DMS153 (cell line): ENCODE measurements around the gene NEK4.
"Not testable (repeated sequence)": the region's sequence is repeated elsewhere in the genome, so short reads cannot be mapped to it uniquely, and the experiment has no call there.

Source experiments
- DNase-seq: peaks from one replicate; lab custom pipeline; 2025; lab: John Stamatoyannopoulos, UW

The NEK4 gene

GRCh38 chr3:52731590-52731989 is 39.1 kb downstream of the NEK4 start:
- DNase-seq = no peak

DNA sequence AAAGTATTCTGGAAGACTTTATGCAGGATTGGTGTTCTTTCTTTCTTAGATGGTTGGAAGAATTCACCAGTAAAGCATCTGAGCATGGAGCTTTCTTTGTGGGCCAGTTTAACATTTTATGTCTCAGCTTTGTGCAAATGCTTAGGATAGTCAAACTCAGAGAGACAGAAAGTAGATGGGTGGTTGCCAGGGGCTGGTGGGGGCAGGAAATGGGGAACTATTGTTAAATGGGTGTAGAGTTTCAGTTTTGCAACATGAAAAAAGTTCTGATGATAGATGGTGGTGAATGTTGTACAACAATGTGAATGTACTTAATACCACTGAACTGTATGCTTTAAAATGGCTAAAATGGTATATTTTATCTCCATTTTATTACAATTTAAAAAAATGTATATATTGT is 40.1 kb downstream of the NEK4 start:
- no peak for DNase-seq

DNA sequence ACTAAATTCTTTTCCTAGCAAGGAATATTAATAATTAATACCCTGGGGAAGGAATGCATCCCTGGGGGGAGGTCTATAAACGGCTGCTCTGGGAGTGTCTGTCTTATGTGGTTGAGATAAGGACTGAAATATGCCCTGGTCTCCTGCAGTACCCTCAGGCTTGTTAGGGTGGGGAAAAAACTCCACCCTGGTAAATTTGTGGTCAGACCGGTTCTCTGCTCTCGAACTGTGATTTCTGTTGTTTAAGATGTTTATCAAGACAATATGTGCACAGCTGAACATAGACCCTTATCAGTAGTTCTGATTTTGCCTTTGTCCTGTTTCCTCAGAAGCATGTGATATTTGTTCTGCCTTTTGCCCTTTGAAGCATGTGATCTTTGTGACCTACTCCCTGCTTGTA is 42.0 kb downstream of the NEK4 start:
- DNase-seq = not testable (repeated sequence)

GRCh38 chr3:52724511-52724910 is 46.2 kb downstream of the NEK4 start:
- DNase-seq = no peak

DNA sequence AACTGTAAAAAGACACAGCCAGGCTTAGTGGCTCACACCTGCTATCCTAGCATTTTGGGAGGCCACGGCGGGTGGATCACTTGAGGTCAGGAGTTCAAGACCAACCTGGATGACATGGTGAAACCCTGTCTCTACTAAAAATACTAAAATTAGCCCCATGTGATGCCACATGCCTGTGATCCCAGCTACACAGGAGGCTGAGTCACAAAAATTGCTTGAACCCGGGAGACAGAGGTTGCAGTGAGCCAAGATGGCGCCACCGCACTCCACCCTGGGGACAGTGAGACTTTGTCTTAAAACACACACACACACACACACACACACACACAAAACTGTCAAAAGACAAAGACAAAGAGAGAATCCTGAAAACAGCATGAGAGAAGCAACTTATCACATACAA is 46.8 kb downstream of the NEK4 start:
- DNase-seq = no peak

DNA sequence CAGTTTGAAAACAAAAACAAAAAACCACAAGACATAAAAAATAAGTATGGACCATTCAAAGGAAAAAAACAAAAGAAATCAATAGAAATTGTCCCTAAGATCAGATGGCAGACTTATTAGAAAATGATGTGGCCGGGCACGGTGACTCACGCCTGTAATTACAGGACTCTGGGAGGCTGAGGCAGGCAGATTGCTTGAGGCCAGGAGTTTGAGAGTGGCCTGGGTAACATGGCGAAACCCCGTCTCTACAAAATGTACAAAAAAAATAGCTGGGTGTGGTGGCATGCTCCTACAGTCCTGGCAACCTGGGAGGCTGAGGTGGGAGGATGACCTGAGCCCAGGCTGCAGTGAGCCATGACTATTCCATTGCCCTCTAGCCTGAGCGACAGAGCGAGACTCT is 48.2 kb downstream of the NEK4 start:
- no peak for DNase-seq

DNA sequence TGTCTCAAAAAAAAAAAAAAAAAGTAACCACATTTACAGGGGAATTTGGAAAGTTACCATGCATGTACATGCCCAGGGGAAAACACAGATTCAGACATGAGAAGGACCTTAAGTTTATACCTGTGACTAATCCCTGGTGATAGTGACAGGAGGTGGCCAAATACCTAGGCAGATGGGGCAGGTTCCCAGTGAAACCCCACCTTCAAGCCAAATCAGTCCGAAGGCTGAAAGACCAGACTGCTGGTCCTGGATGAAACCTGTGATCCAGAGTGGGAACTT is 49.1 kb downstream of the NEK4 start:
- DNase-seq = no peak

- DNase-seq = no peak
These were observed 49.6 kb downstream of the NEK4 start for GRCh38 chr3:52721002-52721729.

- DNase-seq = no peak
These were observed 51.1 kb downstream of the NEK4 start for GRCh38 chr3:52719618-52720017.

GRCh38 chr3:52715714-52716305 is 54.9 kb downstream of the NEK4 start:
- no peak for DNase-seq

DNA sequence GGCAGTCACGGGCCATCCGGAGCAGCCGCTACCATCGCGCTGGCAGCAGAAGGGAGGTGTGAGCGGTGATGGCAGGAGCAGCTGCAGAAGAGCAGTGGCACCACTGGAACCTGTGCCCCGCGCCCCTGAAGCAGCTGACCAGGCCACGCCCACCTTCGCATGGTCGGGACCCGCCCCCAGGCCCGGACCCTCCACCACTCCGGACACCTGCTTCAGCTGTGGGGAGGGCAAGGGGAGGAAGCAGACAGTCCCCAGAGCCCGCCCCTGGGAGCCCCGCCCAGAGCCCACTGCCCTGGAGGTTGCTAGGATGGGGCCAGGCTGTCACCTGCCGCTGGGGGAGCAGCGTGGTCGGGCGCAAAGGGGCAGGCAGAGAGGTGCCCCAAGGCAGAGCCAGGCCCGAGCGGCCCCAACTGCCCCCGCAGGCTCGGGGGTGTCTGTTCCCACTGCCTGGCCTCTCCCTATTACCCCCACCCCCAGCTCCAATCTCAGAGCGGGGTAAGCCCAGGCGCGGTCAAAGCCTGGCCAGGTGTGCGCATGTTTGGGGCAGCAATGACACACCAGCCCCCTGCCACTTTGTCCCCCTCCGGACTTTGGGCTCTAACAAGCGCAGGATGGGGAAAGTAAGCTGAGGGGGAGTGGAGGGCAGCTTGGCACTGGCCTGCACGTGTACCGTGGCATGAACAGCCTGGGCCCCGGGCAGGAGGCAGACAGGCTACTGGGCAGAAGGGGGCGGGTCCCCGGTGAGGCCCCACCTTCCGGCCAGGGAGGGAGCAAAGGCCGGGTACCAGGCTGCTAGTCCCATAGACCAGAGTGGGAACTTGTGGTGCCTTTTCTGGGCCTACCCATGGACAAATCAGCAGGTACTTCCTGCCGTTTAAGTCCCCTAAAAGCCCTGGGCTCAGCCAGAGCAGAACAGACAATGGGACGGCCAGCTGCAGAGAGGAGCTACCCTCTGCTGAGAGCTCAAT is 56.1 kb downstream of the NEK4 start:
- no peak for DNase-seq

GRCh38 chr3:52712291-52713212 is 58.2 kb downstream of the NEK4 start:
- DNase-seq = no peak

DNA sequence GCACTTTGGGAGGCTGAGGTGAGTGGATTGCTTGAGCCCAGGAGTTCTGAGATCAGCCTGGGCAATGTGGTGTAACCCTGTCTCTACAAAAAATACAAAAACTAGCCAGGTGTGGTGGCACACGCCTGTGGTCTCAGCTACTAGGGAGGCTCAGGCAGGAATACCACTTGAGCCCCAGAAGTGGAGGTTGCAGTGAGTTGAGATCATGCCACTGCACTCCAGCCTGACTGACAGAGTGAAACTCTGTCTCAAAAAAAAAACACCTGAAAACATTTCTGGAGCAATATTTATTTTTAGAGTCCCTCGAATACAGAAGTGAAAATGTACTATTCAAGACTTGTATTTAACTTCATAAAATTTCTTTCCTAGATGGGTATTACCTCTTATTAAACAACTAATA is 60.2 kb downstream of the NEK4 start:
- DNase-seq = no peak

- DNase-seq = no peak
These were observed 63.2 kb downstream of the NEK4 start for GRCh38 chr3:52707585-52707984.

DNA sequence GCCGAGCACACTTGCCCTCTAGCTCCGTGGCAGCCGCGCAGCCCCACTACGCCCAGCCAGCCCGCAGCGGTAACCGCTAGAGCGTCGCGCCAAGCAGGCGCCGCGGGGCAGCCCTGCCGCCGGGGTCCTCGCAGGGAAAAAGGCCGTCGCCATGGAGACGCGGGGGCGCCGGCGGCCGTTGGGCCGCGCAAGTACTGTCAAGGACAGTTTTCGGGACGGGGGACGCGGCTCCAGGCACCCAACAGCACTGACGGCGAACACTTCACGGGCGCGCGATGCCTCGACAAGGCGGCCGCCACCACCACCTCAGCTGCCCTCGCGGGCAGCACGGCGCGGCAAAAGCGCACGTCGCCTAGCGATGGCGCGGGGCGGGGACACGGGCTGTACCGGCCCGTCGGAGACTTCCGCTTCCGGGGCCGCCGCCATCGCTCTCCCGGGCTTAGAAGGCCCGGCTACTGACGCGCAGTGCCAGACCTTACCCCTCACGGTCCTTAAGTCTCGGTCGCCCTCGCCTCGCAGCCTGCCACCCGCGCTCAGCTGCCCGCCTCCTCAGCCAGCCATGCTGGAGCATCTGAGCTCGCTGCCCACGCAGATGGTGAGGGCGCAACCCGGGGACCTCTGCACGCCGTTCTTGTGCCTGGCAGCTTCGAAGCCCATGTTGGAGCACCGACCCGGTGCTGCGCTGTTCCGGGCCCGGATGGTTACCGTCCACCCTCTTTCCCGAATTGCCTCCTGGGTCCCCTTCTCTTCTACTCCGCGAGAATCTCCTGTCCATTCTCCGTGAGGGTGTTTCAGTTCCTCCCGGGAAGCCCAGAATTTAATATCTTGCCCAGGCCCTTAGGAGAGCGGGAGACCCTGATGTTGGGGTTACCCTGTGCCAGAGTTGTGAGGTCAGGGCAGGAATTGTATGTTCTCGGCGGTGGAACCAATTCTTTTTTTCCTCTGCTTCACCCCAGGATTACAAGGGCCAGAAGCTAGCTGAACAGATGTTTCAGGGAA is 64.8 kb downstream of the NEK4 start, which contains the start of the genes GLT8D1 and SPCS1:
Gene GLT8D1, minus strand, starts transcription at position 104 of the 999 bp plus-strand sequence. CDS start 5,331 bp downstream, outside the sequence.
Gene SPCS1, plus strand, starts transcription at position 419 of the 999 bp plus-strand sequence. Its CDS starts 141 bp downstream, at position 560.
- peak; percentile 13 for DNase-seq

- DNase-seq = no peak
These were observed 65.4 kb downstream of the NEK4 start for GRCh38 chr3:52705438-52705687.

DNA sequence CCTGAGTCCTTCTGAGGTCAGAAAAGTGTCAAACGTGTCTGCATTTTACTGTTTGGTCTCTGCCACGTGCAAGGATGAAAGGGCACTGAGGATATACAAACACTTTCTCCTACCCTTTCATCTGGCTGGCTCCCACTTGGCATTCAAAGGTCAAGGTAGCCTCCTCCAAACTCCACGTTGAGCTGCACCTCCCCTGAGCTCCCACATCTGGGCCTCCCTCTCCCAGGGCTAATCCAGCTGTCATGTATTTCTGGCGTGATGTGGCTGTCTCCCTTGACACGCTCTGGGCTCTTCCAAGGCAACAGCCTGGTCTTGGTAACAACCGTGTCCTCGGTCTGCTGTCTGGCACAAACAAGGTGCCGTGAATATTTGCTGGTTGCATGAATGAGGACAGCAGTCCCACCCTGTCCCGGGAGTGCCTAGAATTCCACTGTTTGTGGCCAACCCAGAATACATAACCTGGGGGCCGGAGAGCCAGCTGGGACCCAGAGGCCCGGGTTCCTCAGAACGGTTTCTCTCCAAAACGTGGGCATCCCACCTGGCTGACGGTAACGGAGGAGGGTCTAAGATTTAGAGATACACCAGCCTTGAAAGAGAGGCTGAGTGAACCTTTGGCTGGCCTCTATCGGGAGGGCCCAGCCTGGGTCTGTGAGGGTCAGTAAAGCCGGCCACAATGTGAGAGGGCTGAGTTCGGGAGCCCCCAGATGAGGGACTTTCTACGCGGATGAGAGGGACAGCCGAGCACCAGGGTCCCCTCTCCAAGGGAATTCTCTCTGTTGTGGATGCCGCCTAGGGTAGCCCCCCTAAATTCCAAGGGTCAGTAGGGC is 65.9 kb downstream of the NEK4 start:
- DNase-seq = no peak

- no peak for DNase-seq
These were observed 67.4 kb downstream of the NEK4 start for GRCh38 chr3:52703341-52703740.

DNA sequence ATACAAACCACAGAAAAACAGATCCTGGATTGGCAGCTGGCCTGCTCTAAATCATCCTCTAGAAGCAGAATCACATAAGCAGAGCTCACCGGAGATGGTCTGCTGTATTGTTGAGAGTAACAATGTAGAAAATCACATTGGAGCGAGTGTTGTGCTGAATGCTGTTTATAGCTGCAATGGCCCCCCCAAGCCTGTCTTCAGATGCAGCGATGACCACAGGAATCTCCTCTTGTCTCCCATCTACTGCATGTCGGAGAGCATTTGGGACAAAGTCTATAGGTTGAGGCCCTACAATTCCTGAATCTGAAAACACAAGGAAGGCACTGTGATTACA is 73.1 kb downstream of the NEK4 start:
- no peak for DNase-seq
